ENCODE data around the gene THRA. TPM values are rescaled to one million over a fixed set of nuclear protein-coding genes. Genes with fewer than 3 reads are reported as not detected.

Gene THRA
- total and polyA plus RNA-seq, 2 donors from 2014 or later = 40.8 to 63.9 TPM

- Histone ChIP-seq H3K9me3 (ENCODE audit: control insufficient read depth in 2 of 3, insufficient read depth in 1 of 3, low read length in 3 of 3) (no peaks in the 10 kb centered on the region), H3K4me3 (ENCODE audit: low read length in 3 of 3) (no peak overlapping the region), H3K36me3 (ENCODE audit: control insufficient read depth in 2 of 3, insufficient read depth in 3 of 3, low read length in 3 of 3) (peaks cover 2 to 48% (median 24%) of the 10 kb centered on the region in 3 donors), H3K27ac (ENCODE audit: low read depth in 2 of 2, low read length in 2 of 2) (peak overlapping the region; percentile 27 to 99), H3K4me1 (ENCODE audit: control insufficient read depth in 2 of 3, insufficient read depth in 2 of 3, low read depth in 1 of 3, low read length in 3 of 3) (peaks cover 4 to 52% (median 36%) of the 10 kb centered on the region in 3 donors), H3K9ac (ENCODE audit: low read length in 3 of 3) (no peak overlapping the region), H3K27me3 (ENCODE audit: control insufficient read depth, insufficient read depth, low read length) (no peaks in the 10 kb centered on the region)
- intact Hi-C loops (cut with DNase I) = no loop called here
- DNase-seq (peak in 2 of 5 donors; percentile 47 to 82), FAIRE-seq (no peak)
- no peak for TF ChIP-seq CTCF (IDR thresholded peaks at IDR 0.05; ENCODE audit: borderline replicate concordance, extremely low read depth, insufficient read depth)
These were observed 32.7 kb downstream of the THRA start for GRCh38 chr17:40095351-40095943.

GRCh38 chr17:40095944-40096791 is 33.4 kb downstream of the THRA start:
- no peaks in the 10 kb centered on the region for H3K9me3 ChIP-seq (ENCODE audit: control insufficient read depth in 2 of 3, insufficient read depth in 1 of 3, low read length in 3 of 3)
- peak in 1 of 5 donors; percentile 70 for DNase-seq
- H3K4me1 ChIP-seq (ENCODE audit: control insufficient read depth in 2 of 3, insufficient read depth in 2 of 3, low read depth in 1 of 3, low read length in 3 of 3) = peaks cover 7 to 55% (median 39%) of the 10 kb centered on the region in 3 donors
- no peak overlapping the region for H3K9ac ChIP-seq (ENCODE audit: low read length in 3 of 3)
- H3K36me3 ChIP-seq (ENCODE audit: control insufficient read depth in 2 of 3, insufficient read depth in 3 of 3, low read length in 3 of 3) = peaks cover 2 to 48% (median 24%) of the 10 kb centered on the region in 3 donors
- no peak for TF ChIP-seq CTCF (IDR thresholded peaks at IDR 0.05; ENCODE audit: borderline replicate concordance, extremely low read depth, insufficient read depth)
- intact Hi-C loops (cut with DNase I) = no loop called here
- H3K4me3 ChIP-seq (ENCODE audit: low read length in 3 of 3) = no peak overlapping the region
- H3K27ac ChIP-seq (ENCODE audit: low read depth in 2 of 2, low read length in 2 of 2) = peak overlapping the region; percentile 97 to 99
- no peak for FAIRE-seq
- no peaks in the 10 kb centered on the region for H3K27me3 ChIP-seq (ENCODE audit: control insufficient read depth, insufficient read depth, low read length)

GRCh38 chr17:40097087-40097486 is 34.3 kb downstream of the THRA start:
- peak overlapping the region in 1 of 3 donors; percentile 70 for H3K4me3 ChIP-seq (ENCODE audit: low read length in 3 of 3)
- FAIRE-seq (no peak), DNase-seq (peak in 1 of 5 donors; percentile 78)
- TF ChIP-seq CTCF (IDR thresholded peaks at IDR 0.05; ENCODE audit: borderline replicate concordance, extremely low read depth, insufficient read depth) = no peak
- H3K9me3 ChIP-seq (ENCODE audit: control insufficient read depth in 2 of 3, insufficient read depth in 1 of 3, low read length in 3 of 3) = no peaks in the 10 kb centered on the region
- peak overlapping the region; percentile 97 to 99 for H3K27ac ChIP-seq (ENCODE audit: low read depth in 2 of 2, low read length in 2 of 2)
- peaks cover 2 to 48% (median 24%) of the 10 kb centered on the region in 3 donors for H3K36me3 ChIP-seq (ENCODE audit: control insufficient read depth in 2 of 3, insufficient read depth in 3 of 3, low read length in 3 of 3)
- H3K4me1 ChIP-seq (ENCODE audit: control insufficient read depth in 2 of 3, insufficient read depth in 2 of 3, low read depth in 1 of 3, low read length in 3 of 3) = peaks cover 7 to 61% (median 43%) of the 10 kb centered on the region in 3 donors
- intact Hi-C loops (cut with DNase I) = no loop called here
- H3K27me3 ChIP-seq (ENCODE audit: control insufficient read depth, insufficient read depth, low read length) = no peaks in the 10 kb centered on the region
- peak overlapping the region in 1 of 3 donors; percentile 82 for H3K9ac ChIP-seq (ENCODE audit: low read length in 3 of 3)

All from kidney (tissue), 14 donors.